GM23248 (cell line): ENCODE results near the gene CXCL9.

Experiments
- EZH2 ChIP-seq: fragments of 200-600 bp; sonication (generic); IDR thresholded peaks from 2 replicates; pipeline ENCODE4 v1.6.1; 2018; ENCODE audit warnings: antibody characterized with exemption, mild to moderate bottlenecking; ENCODE audit not compliant: insufficient read depth, poor library complexity, severe bottlenecking
- EZH2phosphoT487 ChIP-seq: fragments of 200-600 bp; sonication (generic); IDR thresholded peaks from 2 replicates; pipeline ENCODE4 v1.6.1; 2018; ENCODE audit warnings: antibody characterized with exemption, moderate library complexity, mild to moderate bottlenecking, low read depth; ENCODE audit not compliant: insufficient read depth

DNA sequence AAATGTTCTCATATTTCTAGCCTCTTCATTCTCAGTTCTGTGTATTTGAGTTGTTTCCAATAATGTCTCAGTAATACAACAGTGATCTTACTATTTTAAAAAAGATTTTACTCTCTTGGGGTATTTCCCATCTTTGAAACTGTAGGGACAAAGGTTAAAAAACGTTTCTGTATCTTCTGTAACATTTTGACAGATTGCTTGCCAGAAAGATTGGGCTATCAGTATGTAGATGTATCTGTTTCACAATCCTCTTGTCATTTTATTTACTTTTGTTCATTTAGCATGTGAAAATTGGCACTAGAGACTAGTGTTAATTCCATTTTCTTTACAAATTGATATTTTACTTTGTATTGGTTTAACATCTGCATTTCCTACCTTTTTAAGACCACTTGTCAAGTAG is 6.2 kb upstream of the CXCL9 start:
- no peak for TF ChIP-seq EZH2
- TF ChIP-seq EZH2phosphoT487 = no peak
